ENCODE measurements around the gene OR2F1.

DNA sequence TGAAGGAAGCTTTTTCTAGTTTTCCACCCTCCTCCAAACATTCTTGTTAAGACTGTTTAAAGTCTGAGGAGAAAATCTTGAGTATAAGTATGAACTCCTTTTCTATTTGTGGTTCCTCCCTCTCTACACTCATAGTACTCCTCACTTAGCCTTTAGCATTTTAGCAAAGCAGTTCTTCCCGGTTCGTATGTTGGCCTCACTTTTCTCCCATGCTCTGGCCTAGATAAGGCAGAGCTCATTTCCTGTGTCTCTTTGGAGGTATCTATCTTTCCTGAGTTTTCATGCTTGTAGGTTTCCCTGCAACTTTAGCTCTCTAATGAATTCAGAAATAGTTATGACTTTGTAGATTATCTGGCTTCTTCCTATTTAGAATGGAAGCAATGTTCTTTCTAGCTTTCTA, 5.9 kb upstream of the OR2F1 start:
- TF ChIP-seq, protein P1, sequence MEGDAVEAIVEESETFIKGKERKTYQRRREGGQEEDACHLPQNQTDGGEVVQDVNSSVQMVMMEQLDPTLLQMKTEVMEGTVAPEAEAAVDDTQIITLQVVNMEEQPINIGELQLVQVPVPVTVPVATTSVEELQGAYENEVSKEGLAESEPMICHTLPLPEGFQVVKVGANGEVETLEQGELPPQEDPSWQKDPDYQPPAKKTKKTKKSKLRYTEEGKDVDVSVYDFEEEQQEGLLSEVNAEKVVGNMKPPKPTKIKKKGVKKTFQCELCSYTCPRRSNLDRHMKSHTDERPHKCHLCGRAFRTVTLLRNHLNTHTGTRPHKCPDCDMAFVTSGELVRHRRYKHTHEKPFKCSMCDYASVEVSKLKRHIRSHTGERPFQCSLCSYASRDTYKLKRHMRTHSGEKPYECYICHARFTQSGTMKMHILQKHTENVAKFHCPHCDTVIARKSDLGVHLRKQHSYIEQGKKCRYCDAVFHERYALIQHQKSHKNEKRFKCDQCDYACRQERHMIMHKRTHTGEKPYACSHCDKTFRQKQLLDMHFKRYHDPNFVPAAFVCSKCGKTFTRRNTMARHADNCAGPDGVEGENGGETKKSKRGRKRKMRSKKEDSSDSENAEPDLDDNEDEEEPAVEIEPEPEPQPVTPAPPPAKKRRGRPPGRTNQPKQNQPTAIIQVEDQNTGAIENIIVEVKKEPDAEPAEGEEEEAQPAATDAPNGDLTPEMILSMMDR (conservative IDR thresholded peaks at IDR 0.05) = no peak
- TF ChIP-seq ZFX (IDR thresholded peaks at IDR 0.05) = no peak

Measured in C4-2B (cell line).